GM21528 (cell line): ENCODE results near the gene ZFAND3.

Experiments used
- ATAC-seq: cut with Tn5 transposase; IDR thresholded peaks from one replicate; pipeline ENCODE4 v1.9.1; 2021; ENCODE audit warnings: mild to moderate bottlenecking, moderate library complexity; ENCODE audit not compliant: unreplicated experiment, low FRiP score

The ZFAND3 gene

GRCh38 chr6:37794825-37795224 lies 24.7 kb upstream of the ZFAND3 start:
- ATAC-seq: no peak

GRCh38 chr6:37798436-37799262 lies 20.9 kb upstream of the ZFAND3 start:
- ATAC-seq: no peak

- no peak for ATAC-seq
Observed at GRCh38 chr6:37799263-37799644, 20.3 kb upstream of the ZFAND3 start.

GRCh38 chr6:37800703-37801604 lies 18.6 kb upstream of the ZFAND3 start:
- ATAC-seq: no peak

GRCh38 chr6:37801605-37801940 lies 18.0 kb upstream of the ZFAND3 start:
- no peak for ATAC-seq

GRCh38 chr6:37802810-37803209 lies 16.7 kb upstream of the ZFAND3 start:
- no peak for ATAC-seq

- no peak for ATAC-seq
Observed at GRCh38 chr6:37804586-37804985, 14.9 kb upstream of the ZFAND3 start.

GRCh38 chr6:37806213-37806612 lies 13.3 kb upstream of the ZFAND3 start:
- no peak for ATAC-seq

- no peak for ATAC-seq
Observed at GRCh38 chr6:37807656-37808055, 11.9 kb upstream of the ZFAND3 start.

- no peak for ATAC-seq
Observed at GRCh38 chr6:37809197-37809543, 10.4 kb upstream of the ZFAND3 start.

- no peak for ATAC-seq
Observed at GRCh38 chr6:37812841-37813240, 6.7 kb upstream of the ZFAND3 start.

- ATAC-seq: no peak
Observed at GRCh38 chr6:37814374-37814773, 5.2 kb upstream of the ZFAND3 start.

GRCh38 chr6:37816599-37817375 lies 2.7 kb upstream of the ZFAND3 start:
- no peak for ATAC-seq

- ATAC-seq: peak; percentile 71
Observed at GRCh38 chr6:37818536-37819176, 871 bp upstream of the ZFAND3 start.

- ATAC-seq: no peak
Observed at GRCh38 chr6:37819802-37820717, 533 bp downstream of the ZFAND3 start.

GRCh38 chr6:37820718-37821079 lies 1.2 kb downstream of the ZFAND3 start:
- ATAC-seq: no peak

- no peak for ATAC-seq
Observed at GRCh38 chr6:37821446-37821845, 1.9 kb downstream of the ZFAND3 start.

- no peak for ATAC-seq
Observed at GRCh38 chr6:37822851-37823682, 3.5 kb downstream of the ZFAND3 start.

GRCh38 chr6:37824170-37824569 lies 4.6 kb downstream of the ZFAND3 start:
- no peak for ATAC-seq
